DMS53 treated with DMSO at 0.1 percent for 48 hours (cell line): ENCODE results near the gene OR5D18.
"Not testable (repeated sequence)": the region's sequence is repeated elsewhere in the genome, so short reads cannot be mapped to it uniquely, and the experiment has no call there.

Source experiments
- DNase-seq: peaks from one replicate; lab custom pipeline; 2025; ENCODE audit not compliant: unreplicated experiment; lab: John Stamatoyannopoulos, UW

OR5D18 gene

DNA sequence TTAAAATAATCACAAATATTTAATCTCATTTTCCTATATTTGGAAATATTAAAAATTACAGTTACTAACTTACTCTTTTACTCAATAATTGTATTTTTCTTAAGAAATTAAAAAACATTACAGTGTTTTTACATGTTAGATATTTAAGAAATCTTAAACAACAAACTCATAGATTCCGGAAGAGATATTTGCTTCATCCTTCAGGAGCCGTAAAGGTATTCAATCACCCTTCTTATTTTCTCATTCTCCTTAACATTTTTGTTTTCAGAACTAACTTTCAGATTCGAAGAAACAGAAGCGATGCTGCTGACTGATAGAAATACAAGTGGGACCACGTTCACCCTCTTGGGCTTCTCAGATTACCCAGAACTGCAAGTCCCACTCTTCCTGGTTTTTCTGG, at the start of gene OR5D18:
Gene OR5D18 (plus strand): TSS at position 301 of the 400 bp plus-strand sequence. CDS start 0 bp downstream, at position 301.
- no peak for DNase-seq

DNA sequence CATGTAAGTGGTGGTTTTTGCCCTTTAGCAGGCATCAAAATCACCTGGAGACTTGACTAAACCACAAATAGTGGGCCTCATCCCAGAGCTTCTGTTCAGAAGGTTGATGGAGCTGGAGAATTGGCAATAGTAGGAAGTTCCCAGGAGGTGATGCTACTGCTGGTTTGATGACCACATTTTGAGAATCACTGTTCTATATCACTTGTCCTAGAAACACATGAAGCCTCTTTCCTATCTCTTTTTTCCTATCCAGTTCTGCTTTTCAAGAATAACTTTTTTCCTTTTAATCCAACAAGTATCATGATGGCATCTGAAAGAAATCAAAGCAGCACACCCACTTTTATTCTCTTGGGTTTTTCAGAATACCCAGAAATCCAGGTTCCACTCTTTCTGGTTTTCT, 46.3 kb upstream of the OR5D18 start, which contains the start of gene OR5D13:
Gene OR5D13 (plus strand): TSS at position 301 of the 400 bp plus-strand sequence. CDS start 0 bp downstream, at position 301.
- DNase-seq = no peak

DNA sequence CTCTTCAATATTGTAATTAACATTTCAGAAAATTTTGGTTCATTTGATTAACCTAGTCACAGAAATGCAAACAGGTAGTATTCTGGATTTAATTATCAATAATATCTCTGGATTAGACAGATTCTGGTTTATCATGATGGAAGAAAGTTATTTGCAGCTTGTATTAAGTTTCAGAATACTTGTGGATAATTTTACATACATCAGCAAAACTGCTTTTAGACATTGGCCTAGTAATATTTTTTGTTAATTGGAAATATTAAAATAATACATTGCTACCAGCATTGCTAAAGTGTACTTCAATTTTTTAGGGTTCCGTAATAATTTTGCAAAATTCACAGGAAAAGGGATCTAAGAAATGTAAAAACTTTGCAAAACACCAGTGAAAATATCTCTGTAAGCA, 27.8 kb upstream of the OR5D18 start:
- DNase-seq = no peak

- DNase-seq = no peak
Measured at GRCh38 chr11:55793321-55793720, 26.1 kb upstream of the OR5D18 start.

DNA sequence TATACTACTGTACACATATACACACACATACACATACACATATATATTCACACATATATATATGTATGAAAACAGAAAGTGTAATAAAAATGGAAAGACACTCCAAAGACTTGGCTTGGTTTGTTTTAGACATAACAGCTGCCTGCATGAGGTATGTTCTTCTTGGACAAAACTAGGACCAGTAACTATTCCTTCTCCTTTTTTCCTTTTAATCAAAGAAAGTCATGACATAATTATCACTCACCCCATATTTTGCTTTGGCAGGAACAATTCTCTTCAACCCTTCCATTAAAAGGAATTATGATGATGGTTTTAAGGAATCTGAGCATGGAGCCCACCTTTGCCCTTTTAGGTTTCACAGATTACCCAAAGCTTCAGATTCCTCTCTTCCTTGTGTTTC, 24.2 kb upstream of the OR5D18 start, which contains the start of gene OR5D14:
Gene OR5D14 (plus strand): TSS at position 301 of the 400 bp plus-strand sequence. CDS start 0 bp downstream, at position 301.
- no peak for DNase-seq

DNA sequence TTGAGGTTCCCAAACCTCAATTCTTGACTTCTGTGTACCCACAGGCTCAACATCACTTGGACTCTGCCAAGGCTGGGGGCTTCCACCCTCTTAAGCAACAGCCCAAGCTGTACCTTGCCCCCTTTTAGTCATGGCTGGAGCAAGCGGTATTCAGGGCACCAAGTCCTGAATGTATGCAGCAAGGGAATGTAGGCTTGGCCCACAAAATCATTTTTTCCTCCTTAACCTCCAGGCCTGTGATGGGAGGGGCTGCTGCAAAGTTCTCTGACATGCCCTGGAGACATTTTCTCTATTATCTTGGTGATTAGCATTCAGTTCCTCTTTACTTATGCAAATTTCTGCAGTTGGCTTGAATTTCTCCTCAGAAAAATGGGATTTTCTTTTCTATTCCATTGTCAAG, 13.2 kb upstream of the OR5D18 start:
- DNase-seq = no peak

DNA sequence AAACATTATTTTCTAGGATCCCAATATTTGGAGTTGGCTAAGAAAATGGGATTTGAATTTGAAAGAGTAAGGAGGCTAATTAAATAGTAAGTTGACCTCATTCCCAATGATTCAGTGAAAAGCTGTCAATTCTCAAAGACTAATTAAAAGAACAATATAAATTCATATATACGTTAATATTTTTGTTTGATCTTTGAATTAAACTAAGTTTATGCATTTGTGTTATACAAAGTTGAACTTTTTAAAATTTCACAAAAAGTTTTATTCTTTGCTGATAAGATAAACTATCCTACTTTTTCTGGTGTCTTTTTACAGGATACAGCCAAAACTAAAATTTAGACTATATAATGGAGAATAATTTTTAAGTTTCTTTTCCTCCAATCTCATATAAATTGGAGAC, 8.4 kb upstream of the OR5D18 start, which contains the start of gene OR5L1:
Gene OR5L1 (plus strand): TSS at position 301 of the 400 bp plus-strand sequence. CDS start 100 bp downstream, outside the sequence.
- DNase-seq = no peak

DNA sequence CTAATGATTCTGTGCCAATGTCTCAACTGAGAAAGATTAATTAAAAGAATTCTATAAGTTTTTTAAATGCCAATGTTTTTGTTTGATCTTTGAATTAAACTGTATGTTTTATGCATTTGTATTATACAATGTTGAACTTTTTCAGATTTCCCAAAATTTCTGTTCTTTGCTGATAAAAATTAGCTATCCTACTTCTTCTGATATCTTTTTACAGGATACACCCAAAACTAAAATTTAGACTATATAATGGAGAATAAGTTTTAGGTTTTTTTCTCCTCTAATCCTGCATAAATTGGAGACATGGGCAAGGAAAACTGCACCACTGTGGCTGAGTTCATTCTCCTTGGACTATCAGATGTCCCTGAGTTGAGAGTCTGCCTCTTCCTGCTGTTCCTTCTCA, 7.5 kb downstream of the OR5D18 start, which contains the start of gene OR5L2:
Gene OR5L2 (plus strand): TSS at position 301 of the 400 bp plus-strand sequence. CDS start 0 bp downstream, at position 301.
- no peak for DNase-seq

- DNase-seq = no peak
Measured at GRCh38 chr11:55838452-55838851, 19.0 kb downstream of the OR5D18 start, which contains the start of gene OR5D16. Gene OR5D16, plus strand, starts transcription at chr11:55838752. Its CDS starts 0 bp downstream, at chr11:55838752.

DNA sequence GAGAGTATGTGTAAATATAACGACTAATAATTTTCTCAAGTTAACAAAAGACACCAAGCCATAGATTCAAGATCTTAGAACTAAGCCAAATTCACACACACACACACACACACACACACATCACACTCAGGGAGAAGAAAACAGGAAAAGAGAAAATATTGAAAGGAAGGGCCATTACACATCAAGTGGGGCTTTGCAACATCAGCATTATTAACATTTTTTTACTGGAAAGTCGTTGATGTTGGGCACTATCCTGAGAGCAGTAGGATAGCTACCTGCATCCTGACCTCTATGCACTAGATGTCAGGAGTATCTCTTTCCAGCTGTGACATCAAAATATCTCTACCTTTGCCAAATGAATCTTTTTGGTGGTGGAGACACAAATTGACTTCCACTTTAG, 28.0 kb downstream of the OR5D18 start:
- DNase-seq = no peak

DNA sequence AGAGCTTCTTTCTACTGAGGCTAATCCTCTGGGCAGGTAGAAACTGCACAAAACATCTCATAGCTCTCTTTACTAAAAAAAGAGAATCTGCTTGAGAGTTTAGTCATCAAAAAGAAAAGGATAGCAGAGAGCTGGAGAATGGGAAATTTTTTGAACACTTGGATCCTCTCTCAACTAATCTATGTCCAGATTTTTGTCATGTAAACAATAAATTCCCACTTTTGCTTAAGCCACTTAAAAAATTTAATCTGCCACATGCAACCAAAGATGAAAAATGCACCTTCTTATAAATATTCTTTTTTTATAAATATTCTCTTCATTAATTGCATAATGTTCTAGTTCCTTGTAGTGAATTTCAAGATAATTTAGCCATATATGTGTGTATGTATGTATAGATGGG, 29.6 kb downstream of the OR5D18 start:
- DNase-seq = no peak

- DNase-seq = no peak
Measured at GRCh38 chr11:55852141-55852540, 32.7 kb downstream of the OR5D18 start.

DNA sequence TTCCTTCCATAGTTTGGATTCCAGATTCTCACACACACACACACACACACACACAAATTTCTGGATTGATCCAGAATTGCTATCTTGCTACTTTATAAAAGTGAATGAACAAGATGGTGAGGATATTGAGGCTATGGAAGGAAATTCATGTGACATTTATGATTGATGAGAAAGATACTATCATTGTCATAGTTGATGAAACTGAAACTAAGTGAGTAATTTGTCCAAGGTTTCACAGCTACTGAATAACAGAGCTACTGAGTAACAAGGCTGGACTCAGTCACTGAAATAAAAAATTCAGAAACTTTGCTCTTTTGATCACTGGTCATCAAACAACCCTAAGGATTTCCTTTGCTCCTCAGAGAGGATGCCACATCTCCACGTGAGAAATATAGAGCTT, 35.3 kb downstream of the OR5D18 start:
- DNase-seq = no peak

GRCh38 chr11:55867354-55867753, 47.9 kb downstream of the OR5D18 start:
- not testable (repeated sequence) for DNase-seq
